A549 (cell line): ENCODE measurements around the gene SAP130. TPM values are rescaled to one million over a fixed set of nuclear protein-coding genes. Genes with fewer than 3 reads are reported as not detected.

Experiments used
- ATAC-seq, 2 experiments: fragments of 200-7000 bp in 1 of 2; fragments of >200 bp in 1 of 2; cut with Nextera tagmentation in 1 of 2; cut with Tn5 transposase in 1 of 2; 3 replicates each; pipeline versions ENCODE4 v1.8.0 to v1.9.1; 2018 to 2020; ENCODE audit warnings: mild to moderate bottlenecking in 1 of 2, moderate library complexity in 1 of 2
- CTCF ChIA-PET: fragments of 300-600 bp; sonication (Branson Sonifier 250); formaldehyde crosslinking; extraction: SDS; loops from one replicate; lab custom pipeline; 2021; ENCODE audit warnings: antibody characterized with exemption, inconsistent platforms; lab: Yijun Ruan, JAX
- POLR2A ChIA-PET: fragments of 350-600 bp; formaldehyde crosslinking; extraction: SDS; loops from one replicate; lab custom pipeline; 2021; ENCODE audit warnings: antibody characterized with exemption, inconsistent platforms; lab: Yijun Ruan, JAX
- DNase-seq, 2 experiments: peaks; one replicate each; pipeline versions ENCODE4 v3.0.0 to v3.0.0-alpha.2; 2011 to 2016; ENCODE audit warnings: low read depth in 1 of 2, low spot score in 1 of 2
- FAIRE-seq: peaks from 2 replicates; lab custom pipeline; 2011; peaks lifted over from hg19 to GRCh38; lab: Jason Lieb, UNC
- H3K27ac ChIP-seq, 2 experiments: fragments of >200 bp; sonication (Bioruptor Twin); formaldehyde crosslinking; 3 replicates each; pipeline ENCODE4 v1.5.1; 2016 to 2017
- H3K4me1 ChIP-seq: fragments of >200 bp; sonication (Bioruptor Twin); formaldehyde crosslinking; 3 replicates; pipeline ENCODE4 v1.6.1; 2016
- H3K4me2 ChIP-seq: fragments of >200 bp; sonication (Bioruptor Twin); formaldehyde crosslinking; 3 replicates; pipeline ENCODE4 v1.6.1; 2016
- H3K4me3 ChIP-seq: fragments of >200 bp; sonication (Bioruptor Twin); formaldehyde crosslinking; 3 replicates; pipeline ENCODE4 v1.5.1; 2016
- H3K9me3 ChIP-seq: fragments of >200 bp; sonication (Bioruptor Twin); formaldehyde crosslinking; 3 replicates; pipeline ENCODE4 v1.6.1; 2016
- BHLHE40 ChIP-seq: IDR thresholded peaks from 2 replicates; pipeline ENCODE4 v1.6.1; 2012; ENCODE audit warnings: low read depth, low read length, inconsistent platforms
- CBX2 ChIP-seq: fragments of 200-600 bp; sonication (generic); IDR thresholded peaks from 2 replicates; pipeline ENCODE4 v1.6.1; 2016; ENCODE audit warnings: low read depth, mild to moderate bottlenecking, borderline replicate concordance
- CEBPB ChIP-seq, 2 experiments: fragments of >200 bp in 1 of 2; sonication (Bioruptor Twin) in 1 of 2; formaldehyde crosslinking in 1 of 2; IDR thresholded peaks; 2 replicates each; pipeline ENCODE4 v1.6.1; 2012 to 2016
- CHD4 ChIP-seq: fragments of 200-600 bp; sonication (generic); IDR thresholded peaks from 2 replicates; pipeline ENCODE4 v1.6.1; 2016; ENCODE audit warnings: antibody characterized with exemption, mild to moderate bottlenecking, borderline replicate concordance
- CTCF ChIP-seq: fragments of >200 bp; sonication (Bioruptor Twin); formaldehyde crosslinking; IDR thresholded peaks from 3 replicates; pipeline ENCODE4 v1.5.1; 2016
- EHF ChIP-seq: fragments of 250-450 bp; sonication (Bioruptor Pico); IDR thresholded peaks from 2 replicates; pipeline ENCODE4 v1.5.0; 2020; ENCODE audit warnings: mild to moderate bottlenecking
- ESRRA ChIP-seq: fragments of 150-350 bp; IDR thresholded peaks from 2 replicates; pipeline ENCODE4 v1.6.1; 2014; ENCODE audit warnings: mild to moderate bottlenecking, low read length, borderline replicate concordance
- FOXS1 ChIP-seq: fragments of 250-450 bp; sonication (Bioruptor Pico); IDR thresholded peaks from 2 replicates; pipeline ENCODE4 v1.5.0; 2020; ENCODE audit warnings: mild to moderate bottlenecking, moderate library complexity
- HDAC2 ChIP-seq: fragments of 200-600 bp; sonication (generic); IDR thresholded peaks from 2 replicates; pipeline ENCODE4 v1.6.1; 2016
- HOXB13 ChIP-seq: fragments of 250-450 bp; sonication (Bioruptor Pico); IDR thresholded peaks from 2 replicates; pipeline ENCODE4 v1.5.0; 2020; ENCODE audit warnings: low read depth, mild to moderate bottlenecking, moderate library complexity
- MAX ChIP-seq: IDR thresholded peaks from 2 replicates; pipeline ENCODE4 v1.6.1; 2012
- NR3C1 ChIP-seq: fragments of >200 bp; sonication (Bioruptor Twin); formaldehyde crosslinking; IDR thresholded peaks from 3 replicates; pipeline ENCODE4 v1.6.1; 2017
- PBX3 ChIP-seq: IDR thresholded peaks from 2 replicates; pipeline ENCODE4 v1.6.1; 2012
- PHF8 ChIP-seq: fragments of 200-600 bp; sonication (generic); IDR thresholded peaks from 2 replicates; pipeline ENCODE4 v1.6.1; 2016; ENCODE audit warnings: low read depth, mild to moderate bottlenecking, antibody characterized with exemption, moderate library complexity, borderline replicate concordance
- POLR2A ChIP-seq: IDR thresholded peaks from 2 replicates; pipeline ENCODE4 v1.6.1; 2012; ENCODE audit warnings: mild to moderate bottlenecking, low read length
- RARB ChIP-seq: fragments of 250-450 bp; sonication (Bioruptor Pico); IDR thresholded peaks from 2 replicates; pipeline ENCODE4 v1.8.0; 2021; ENCODE audit warnings: mild to moderate bottlenecking, moderate library complexity
- RCOR1 ChIP-seq: fragments of 150-350 bp; IDR thresholded peaks from 2 replicates; pipeline ENCODE4 v1.6.1; 2014; ENCODE audit warnings: antibody characterized with exemption, low read length, low read depth
- TP53 ChIP-seq: fragments of 250-450 bp; sonication (Bioruptor Pico); IDR thresholded peaks from 2 replicates; pipeline ENCODE4 v1.5.0; 2021; ENCODE audit warnings: mild to moderate bottlenecking, moderate library complexity
- USF2 ChIP-seq: fragments of 450-650 bp; IDR thresholded peaks from 2 replicates; pipeline ENCODE4 v1.6.1; 2014; ENCODE audit warnings: antibody characterized with exemption
- WGBS: methylation state at CpG from one replicate; pipeline ENCODE4 v1.1.6; 2017; ENCODE audit errors: missing lambda C conversion rate; 5-methylcytosine and 5-hydroxymethylcytosine counted together
- polyA plus RNA-seq, 4 experiments: library from polyadenylated mRNA; depleted of rRNA in 3 of 4; stranded (reverse); fragments of >200 nt; fragmentation: RNase III in 1 of 4; extraction: RNeasy Plus Mini Kit Qiagen cat#74134 plus additional on column Dnase treatment in 1 of 4; gene quantifications; 2 replicates in 3 of 4; 3 replicates in 1 of 4; pipeline ENCODE4 v1.2.3, GENCODE V29; 2011 to 2017

SAP130 gene
- polyA plus RNA-seq, 2 of the 4 experiments (the other 2 are of a cell fraction), result 13.9 to 15.1 TPM

GRCh38 chr2:128026448-128027277, 1.2 kb downstream of the SAP130 start:
- peaks cover 1% of the 10 kb centered on the region; the same call in 2 of the 3 replicates for H3K9me3 ChIP-seq
- H3K4me3 ChIP-seq, result peak overlapping the region; percentile 97
- DNase-seq (no peak), FAIRE-seq (no peak), ATAC-seq (no peak)
- peak overlapping the region; percentile 78 to 96 for H3K27ac ChIP-seq
- TF ChIP-seq CBX2 (no peak), RCOR1 (no peak), POLR2A (peak; percentile 15; the same call in 1 of the 2 replicates), CTCF (no peak), PHF8 (peak; percentile 50; the same call in 1 of the 2 replicates), USF2 (peak; percentile 48; the same call in 1 of the 2 replicates), HDAC2 (no peak), CEBPB (IDR thresholded peaks at IDR 0.05) (no peak)
- peak overlapping the region; percentile 88 for H3K4me2 ChIP-seq
- peaks cover 5% of the 10 kb centered on the region; the same call in 1 of the 3 replicates for H3K4me1 ChIP-seq
- ChIA-PET CTCF (no interaction called here), POLR2A (no interaction called here)
- WGBS, result 11% methylated on average over 17 of the region's 57 CpGs

GRCh38 chr2:128024816-128025215, 3.0 kb downstream of the SAP130 start:
- ATAC-seq, result no peak
- Histone ChIP-seq H3K9me3 (no peaks in the 10 kb centered on the region), H3K27ac (no peak overlapping the region), H3K4me3 (no peak overlapping the region), H3K4me2 (no peak overlapping the region), H3K4me1 (peaks cover 5% of the 10 kb centered on the region; the same call in 1 of the 3 replicates)
- no peak for DNase-seq
- TF ChIP-seq CEBPB (IDR thresholded peaks at IDR 0.05), result no peak
- TF ChIP-seq PBX3, result no peak
- TF ChIP-seq MAX, result no peak
- no peak for TF ChIP-seq NR3C1
- TF ChIP-seq EHF, result no peak
- TF ChIP-seq BHLHE40, result no peak
- no peak for TF ChIP-seq FOXS1 (CRISPR knock-in tag)
- no peak for TF ChIP-seq CHD4
- no peak for TF ChIP-seq HOXB13 (CRISPR knock-in tag)
- ChIA-PET CTCF (no interaction called here), POLR2A (interaction anchor here (0.7 kb wide), 1 partner anchor 156 kb away, joined by 3 read pairs; no protein-coding TSS in a partner anchor)
- 95% methylated on average over 4 of the region's 4 CpGs for WGBS
- FAIRE-seq, result no peak

GRCh38 chr2:128017561-128017960, 10.3 kb downstream of the SAP130 start:
- ChIA-PET CTCF (interaction anchor here (0.6 to 0.9 kb wide), 4 partner anchors 9 to 212 kb away, joined by 3 to 4 read pairs (median 4); no protein-coding TSS in a partner anchor), POLR2A (no interaction called here)
- no peak for TF ChIP-seq CHD4
- no peak for TF ChIP-seq RARB (CRISPR knock-in tag)
- TF ChIP-seq TP53 (CRISPR knock-in tag), result no peak
- TF ChIP-seq USF2, result no peak
- no peak for TF ChIP-seq ESRRA
- TF ChIP-seq HOXB13 (CRISPR knock-in tag), result no peak
- FAIRE-seq (no peak), DNase-seq (no peak), ATAC-seq (no peak)
- no peaks in the 10 kb centered on the region for H3K4me1 ChIP-seq
- H3K4me2 ChIP-seq, result no peak overlapping the region
- H3K27ac ChIP-seq, result no peak overlapping the region
- no peak overlapping the region for H3K4me3 ChIP-seq
- H3K9me3 ChIP-seq, result no peaks in the 10 kb centered on the region
- WGBS, result 89% methylated on average over 8 of the region's 8 CpGs
